ENCODE measurements around the gene RANBP10. TPM values are rescaled to one million over a fixed set of nuclear protein-coding genes. Genes with fewer than 3 reads are reported as not detected.

RANBP10 gene
- total and polyA plus RNA-seq, 2 of the 13 experiments (the other 11 are each of a cell fraction or from before 2014, with no cell fraction given), result 9.2 to 22.7 TPM

GRCh38 chr16:67804853-67805542 is 1.4 kb downstream of the RANBP10 start (continued):
- TF ChIP-seq SOX6 (IDR thresholded peaks at IDR 0.05) (no peak), SOX6 (CRISPR knock-in tag; IDR thresholded peaks at IDR 0.05) (peak; percentile 33; the same call in 1 of the 2 replicates), FUBP1 (CRISPR knock-in tag; IDR thresholded peaks at IDR 0.05; ENCODE audit: borderline replicate concordance) (no peak), AHR (CRISPR knock-in tag; IDR thresholded peaks at IDR 0.05) (no peak), GATAD2A (CRISPR knock-in tag; IDR thresholded peaks at IDR 0.05) (peak; percentile 56; the same call in 1 of the 2 replicates), ZNF670 (CRISPR knock-in tag; IDR thresholded peaks at IDR 0.05; ENCODE audit: borderline replicate concordance) (no peak), ZNF251 (CRISPR knock-in tag; IDR thresholded peaks at IDR 0.05) (no peak), GABPB1 (CRISPR knock-in tag; IDR thresholded peaks at IDR 0.05) (no peak), ETV6 (CRISPR knock-in tag; conservative IDR thresholded peaks at IDR 0.05) (no peak), ZNF589 (CRISPR knock-in tag; conservative IDR thresholded peaks at IDR 0.05) (no peak), IKZF4 (CRISPR knock-in tag; IDR thresholded peaks at IDR 0.05; ENCODE audit: borderline replicate concordance, low read depth, not compliant biosample characterization) (no peak), SALL1 (CRISPR knock-in tag; IDR thresholded peaks at IDR 0.05) (no peak), SP140L (CRISPR knock-in tag; IDR thresholded peaks at IDR 0.05; ENCODE audit: borderline replicate concordance) (no peak), CBX1 (IDR thresholded peaks at IDR 0.05; ENCODE audit: low read depth) (no peak), ZNF598 (CRISPR knock-in tag; IDR thresholded peaks at IDR 0.05; ENCODE audit: borderline replicate concordance) (no peak), ZNF761 (CRISPR knock-in tag; conservative IDR thresholded peaks at IDR 0.05) (no peak), ZNF75D (CRISPR knock-in tag; IDR thresholded peaks at IDR 0.05; ENCODE audit: borderline replicate concordance) (no peak), KLF11 (CRISPR knock-in tag; IDR thresholded peaks at IDR 0.05) (no peak), TRIM24 (CRISPR knock-in tag; IDR thresholded peaks at IDR 0.05) (no peak), TP53 (CRISPR knock-in tag; conservative IDR thresholded peaks at IDR 0.05) (no peak), ZNF564 (CRISPR knock-in tag; IDR thresholded peaks at IDR 0.05) (no peak), SRSF1 (optimal IDR thresholded peaks at IDR 0.05; ENCODE audit: low read depth, low read length) (no peak), NFKBIZ (CRISPR knock-in tag; IDR thresholded peaks at IDR 0.05) (no peak), GABPA (IDR thresholded peaks at IDR 0.05; ENCODE audit: low read depth, low read length) (no peak), GABPA (CRISPR knock-in tag; IDR thresholded peaks at IDR 0.05; ENCODE audit: low read depth) (no peak), NR2F2 (IDR thresholded peaks at IDR 0.05; ENCODE audit: borderline replicate concordance, low read depth) (no peak), CBX2 (IDR thresholded peaks at IDR 0.05; ENCODE audit: low read depth, low read length) (no peak), CBX2 (CRISPR knock-in tag; IDR thresholded peaks at IDR 0.05; ENCODE audit: low read depth) (no peak), STAG1 (CRISPR knock-in tag; IDR thresholded peaks at IDR 0.05) (no peak)
- TF ChIP-seq, protein P1, sequence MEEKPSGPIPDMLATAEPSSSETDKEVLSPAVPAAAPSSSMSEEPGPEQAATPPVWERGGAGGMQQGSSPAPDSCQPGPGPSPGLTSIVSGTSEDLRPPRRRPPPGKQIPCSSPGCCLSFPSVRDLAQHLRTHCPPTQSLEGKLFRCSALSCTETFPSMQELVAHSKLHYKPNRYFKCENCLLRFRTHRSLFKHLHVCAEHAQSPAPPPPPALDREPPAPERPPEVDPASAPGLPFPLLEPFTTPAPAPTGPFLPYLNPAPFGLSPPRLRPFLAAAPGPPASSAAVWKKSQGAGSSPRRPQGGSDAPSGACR (CRISPR knock-in tag; IDR thresholded peaks at IDR 0.05), result no peak
- TF ChIP-seq, protein P2, sequence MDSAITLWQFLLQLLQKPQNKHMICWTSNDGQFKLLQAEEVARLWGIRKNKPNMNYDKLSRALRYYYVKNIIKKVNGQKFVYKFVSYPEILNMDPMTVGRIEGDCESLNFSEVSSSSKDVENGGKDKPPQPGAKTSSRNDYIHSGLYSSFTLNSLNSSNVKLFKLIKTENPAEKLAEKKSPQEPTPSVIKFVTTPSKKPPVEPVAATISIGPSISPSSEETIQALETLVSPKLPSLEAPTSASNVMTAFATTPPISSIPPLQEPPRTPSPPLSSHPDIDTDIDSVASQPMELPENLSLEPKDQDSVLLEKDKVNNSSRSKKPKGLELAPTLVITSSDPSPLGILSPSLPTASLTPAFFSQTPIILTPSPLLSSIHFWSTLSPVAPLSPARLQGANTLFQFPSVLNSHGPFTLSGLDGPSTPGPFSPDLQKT (CRISPR knock-in tag; IDR thresholded peaks at IDR 0.05; ENCODE audit: borderline replicate concordance), result no peak

Measured in HepG2 (cell line).